ENCODE measurements around the gene APOBEC3G.
"Not testable (repeated sequence)": the region's sequence is repeated elsewhere in the genome, so short reads cannot be mapped to it uniquely, and the experiment has no call there.

The APOBEC3G gene

GRCh38 chr22:39066442-39067276 is 10.4 kb upstream of the APOBEC3G start:
- in situ Hi-C loops (cut with MboI; ENCODE audit: low sequenced_read_pairs) = not testable (repeated sequence)

DNA sequence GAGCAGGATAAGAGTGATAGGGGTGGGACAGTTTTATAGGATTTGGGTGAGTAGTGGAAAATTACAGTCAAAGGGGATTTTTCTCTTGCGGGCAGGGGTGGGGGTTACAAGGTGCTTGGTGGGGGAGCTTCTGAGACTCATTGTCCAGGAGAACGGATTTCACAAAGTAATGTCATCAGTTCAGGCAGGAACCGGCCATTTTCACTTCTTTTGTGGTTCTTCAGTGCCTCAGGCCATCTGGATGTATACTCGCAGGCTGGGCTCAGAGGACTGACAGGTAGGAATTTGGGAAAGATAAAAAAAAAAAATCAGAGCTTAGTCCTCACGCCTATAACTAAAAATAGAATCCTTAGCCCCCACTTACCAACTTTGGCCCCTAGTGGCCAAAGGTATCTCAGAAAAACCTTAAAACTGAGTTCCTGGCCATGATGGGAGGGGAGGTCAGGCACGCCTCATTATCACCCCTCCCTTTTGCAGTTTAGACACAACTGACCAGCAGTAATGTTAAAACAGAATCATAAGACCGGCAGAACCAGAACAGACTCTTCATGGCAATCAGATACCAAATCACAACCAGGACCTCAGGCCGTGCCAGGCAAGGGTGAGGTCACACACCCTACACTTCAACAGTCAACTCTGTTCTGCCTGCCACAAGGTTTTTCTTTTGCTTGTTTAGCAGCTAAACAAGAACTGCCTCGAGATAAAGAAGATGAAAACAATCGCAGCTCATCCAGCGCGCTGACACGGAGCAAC is 8.9 kb upstream of the APOBEC3G start:
- in situ Hi-C loops (cut with MboI; ENCODE audit: low sequenced_read_pairs) = no loop called here

DNA sequence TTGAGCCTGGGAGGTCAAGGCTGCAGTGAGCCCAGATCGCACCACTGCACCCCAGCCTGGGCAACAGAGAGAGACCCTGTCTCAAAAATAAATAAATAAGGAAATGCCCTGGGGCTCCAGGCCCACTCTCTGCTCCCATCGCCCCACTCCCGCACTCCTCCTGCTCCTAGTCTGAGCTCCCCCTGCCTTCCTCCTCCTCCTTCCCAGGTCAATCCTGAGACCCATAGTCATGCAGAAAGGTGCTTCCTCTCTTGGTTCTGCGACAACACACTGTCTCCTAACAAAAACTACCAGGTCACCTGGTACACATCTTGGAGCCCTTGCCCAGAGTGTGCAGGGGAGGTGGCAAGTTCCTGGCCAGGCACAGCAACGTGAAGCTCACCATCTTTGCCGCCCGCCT is 6.9 kb upstream of the APOBEC3G start:
- in situ Hi-C loops (cut with MboI; ENCODE audit: low sequenced_read_pairs) = no loop called here

- in situ Hi-C loops (cut with MboI; ENCODE audit: low sequenced_read_pairs) = not testable (repeated sequence)
These were observed 4.5 kb upstream of the APOBEC3G start for GRCh38 chr22:39072581-39072981.

GRCh38 chr22:39073981-39074380 is 3.1 kb upstream of the APOBEC3G start:
- in situ Hi-C loops (cut with MboI; ENCODE audit: low sequenced_read_pairs) = no loop called here

DNA sequence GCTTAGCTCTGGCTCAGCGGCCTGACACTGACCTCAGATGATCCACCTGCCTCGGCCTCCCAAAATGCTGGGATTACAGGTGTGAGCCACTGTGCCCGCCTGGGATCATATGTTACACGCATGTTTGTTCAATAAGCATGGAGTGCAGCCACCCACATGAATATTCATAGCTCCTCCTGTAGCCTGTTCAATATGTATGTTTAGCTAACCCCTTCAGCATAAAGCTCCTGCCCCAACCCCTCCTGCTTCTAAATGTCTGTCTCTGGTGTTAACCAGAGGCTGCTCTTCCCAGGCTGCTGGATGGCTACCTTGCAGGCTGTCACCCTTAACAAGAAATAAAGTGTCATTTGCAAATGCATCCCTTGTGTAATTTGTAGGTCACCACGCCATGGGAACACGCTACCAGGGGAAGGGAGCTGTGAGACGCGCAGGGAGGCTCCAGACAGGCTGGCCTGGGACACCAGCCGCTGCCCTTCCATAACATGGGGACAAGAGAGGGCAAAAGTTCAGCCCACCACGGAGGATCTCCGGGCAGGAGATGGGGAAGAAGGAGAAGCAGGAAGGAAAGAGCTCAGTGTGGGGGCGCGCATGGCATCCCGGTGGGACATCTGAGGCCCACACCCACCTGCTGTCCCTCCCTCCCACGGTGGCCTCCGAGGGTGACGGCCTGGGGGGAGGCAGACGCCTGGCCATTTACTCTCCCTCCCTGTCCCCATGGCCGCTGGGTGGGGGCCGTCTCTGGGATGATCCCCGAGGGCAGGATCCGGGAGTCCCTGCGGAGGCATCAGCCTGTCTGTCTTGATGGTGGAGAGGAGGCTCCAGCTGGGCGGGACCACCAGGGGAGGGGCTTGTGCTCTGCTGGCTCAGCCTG is 685 bp upstream of the APOBEC3G start:
- in situ Hi-C loops (cut with MboI; ENCODE audit: low sequenced_read_pairs) = not testable (repeated sequence)

DNA sequence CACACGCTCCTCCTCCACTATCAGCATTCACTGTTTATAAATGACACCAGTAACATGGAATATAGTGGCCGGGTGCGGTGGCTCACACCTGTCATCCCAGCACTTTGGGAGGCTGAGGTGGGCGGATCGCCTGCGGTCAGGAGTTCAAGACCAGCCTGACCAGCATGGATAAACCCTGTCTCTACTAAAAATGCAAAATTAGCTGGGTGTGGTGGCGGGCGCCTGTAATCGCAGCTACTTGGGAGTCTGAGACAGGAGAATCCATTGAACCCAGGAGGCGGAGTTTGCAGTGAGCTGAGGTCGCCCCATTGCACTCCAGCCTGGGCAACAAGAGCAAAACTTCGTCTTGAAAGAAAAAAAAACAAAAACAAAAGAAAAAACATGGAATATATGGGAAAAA is 837 bp downstream of the APOBEC3G start:
- in situ Hi-C loops (cut with MboI; ENCODE audit: low sequenced_read_pairs) = not testable (repeated sequence)

GRCh38 chr22:39078329-39078728 is 1.3 kb downstream of the APOBEC3G start:
- in situ Hi-C loops (cut with MboI; ENCODE audit: low sequenced_read_pairs) = no loop called here

GRCh38 chr22:39079054-39079637 is 2.1 kb downstream of the APOBEC3G start:
- in situ Hi-C loops (cut with MboI; ENCODE audit: low sequenced_read_pairs) = not testable (repeated sequence)

DNA sequence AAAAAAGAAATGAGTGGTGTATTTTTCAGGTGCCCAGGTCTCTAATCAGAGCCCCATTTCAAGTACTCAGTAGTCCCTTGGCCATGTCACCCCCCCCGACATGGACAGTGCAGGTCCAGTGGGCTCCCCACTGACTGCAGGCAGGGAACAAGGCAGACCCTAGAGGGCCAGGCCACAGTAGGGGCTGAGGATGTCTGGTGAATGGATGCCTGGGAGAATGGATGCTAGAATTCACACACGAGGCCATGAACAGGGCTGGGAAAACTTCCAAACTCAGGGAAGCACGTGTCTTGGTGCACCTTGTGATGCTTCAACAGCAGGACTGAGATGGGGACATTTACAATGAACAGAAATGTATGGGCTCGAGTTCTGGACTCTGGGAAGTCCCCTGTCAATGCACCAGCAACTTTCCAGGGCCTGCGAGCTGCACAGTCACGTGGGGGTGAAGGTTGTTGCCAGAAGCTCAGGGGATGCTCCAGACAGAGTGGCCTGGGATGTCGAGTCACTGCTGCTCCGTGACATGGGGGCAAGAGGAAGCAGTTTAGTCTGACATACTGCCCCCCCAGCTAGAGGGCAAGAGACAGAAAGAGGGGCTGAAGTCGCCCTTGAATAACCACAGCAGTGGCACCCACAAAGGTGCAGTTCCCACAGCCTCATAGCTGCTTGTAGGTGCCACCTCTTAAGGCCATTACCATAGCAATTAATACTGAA is 3.1 kb downstream of the APOBEC3G start:
- in situ Hi-C loops (cut with MboI; ENCODE audit: low sequenced_read_pairs) = no loop called here

GRCh38 chr22:39081016-39081415 is 3.9 kb downstream of the APOBEC3G start:
- in situ Hi-C loops (cut with MboI; ENCODE audit: low sequenced_read_pairs) = no loop called here

DNA sequence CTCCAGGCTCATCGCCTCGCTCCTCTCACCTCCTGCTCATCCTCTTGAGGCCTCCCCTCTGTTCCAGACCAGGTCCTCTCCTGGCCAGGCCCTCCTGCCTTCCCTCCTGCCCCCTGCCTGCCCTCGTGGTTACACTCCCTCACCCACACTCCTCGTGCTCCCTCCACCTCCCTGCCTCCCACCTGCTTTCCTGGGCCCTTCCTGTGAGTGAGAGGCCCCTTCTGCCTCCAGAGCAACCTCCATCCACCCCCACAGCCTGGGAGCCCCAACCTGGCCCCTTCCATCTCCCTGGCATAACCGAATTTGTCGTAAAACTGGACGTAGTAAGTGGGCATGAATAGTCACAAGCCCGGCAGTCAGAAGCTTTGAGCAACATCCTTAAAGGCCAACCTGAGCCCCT is 4.5 kb downstream of the APOBEC3G start:
- in situ Hi-C loops (cut with MboI; ENCODE audit: low sequenced_read_pairs) = no loop called here

DNA sequence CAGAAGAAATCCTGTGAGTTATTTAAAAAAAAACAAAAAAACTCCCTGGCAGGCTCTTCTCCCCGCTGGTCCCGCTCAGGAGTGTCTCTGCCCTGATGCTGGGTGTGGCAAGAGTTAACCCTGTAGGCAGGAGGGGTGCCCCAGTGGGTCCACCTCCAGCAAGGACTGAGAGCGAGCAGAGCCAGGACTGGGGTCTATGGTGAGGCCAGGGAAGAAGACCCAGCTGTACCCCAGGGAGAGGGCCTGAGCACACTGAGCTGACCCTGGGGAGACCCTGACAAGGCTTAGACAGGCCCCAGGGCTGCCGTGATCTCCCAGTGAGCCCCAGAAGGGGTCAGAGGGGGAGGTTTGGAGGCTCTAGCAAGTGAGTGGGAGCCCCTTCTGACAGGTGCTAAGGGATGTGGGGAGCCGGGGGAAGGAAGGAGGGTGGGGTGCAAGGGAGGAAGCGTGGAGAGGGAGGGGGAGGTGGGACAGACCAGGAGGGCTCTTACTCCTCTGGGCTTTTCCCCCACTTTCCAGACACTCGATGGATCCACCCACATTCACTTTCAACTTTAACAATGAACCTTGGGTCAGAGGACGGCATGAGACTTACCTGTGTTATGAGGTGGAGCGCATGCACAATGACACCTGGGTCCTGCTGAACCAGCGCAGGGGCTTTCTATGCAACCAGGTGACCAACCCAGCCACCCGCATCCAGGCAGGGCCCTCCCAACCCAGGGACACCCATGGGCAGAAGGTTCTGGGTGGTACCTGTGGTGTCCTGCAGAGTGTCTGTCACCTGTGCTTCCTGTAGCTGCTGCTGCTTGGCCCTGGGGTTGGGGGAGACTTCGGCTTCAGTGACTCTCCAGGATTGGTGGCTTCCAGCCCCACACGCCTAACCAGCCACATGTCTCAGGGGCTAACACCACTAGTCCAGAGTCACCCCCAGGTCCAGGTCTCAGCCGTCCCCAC is 6.4 kb downstream of the APOBEC3G start:
- in situ Hi-C loops (cut with MboI; ENCODE audit: low sequenced_read_pairs) = no loop called here

DNA sequence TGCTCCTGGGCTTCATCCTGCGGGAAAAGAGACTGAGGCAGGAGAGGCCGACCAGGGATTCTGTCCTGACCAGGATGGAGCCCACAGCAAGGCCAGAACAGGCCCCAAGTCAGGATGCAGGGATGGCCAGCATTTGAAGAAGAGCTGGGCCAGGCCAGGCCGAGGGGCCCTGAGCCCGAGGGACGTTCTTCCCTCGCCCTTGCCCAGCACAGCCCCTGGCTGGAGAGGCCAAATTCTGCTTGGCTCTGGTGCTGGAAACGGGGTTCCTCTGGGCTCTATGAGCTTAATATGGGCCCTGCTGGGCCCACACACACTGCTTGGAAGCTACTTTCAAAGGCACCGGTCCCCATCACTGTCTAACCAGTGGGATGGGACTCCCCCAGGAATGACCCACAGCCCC is 7.6 kb downstream of the APOBEC3G start:
- in situ Hi-C loops (cut with MboI; ENCODE audit: low sequenced_read_pairs) = no loop called here

GRCh38 chr22:39087098-39087497 is 10.0 kb downstream of the APOBEC3G start:
- in situ Hi-C loops (cut with MboI; ENCODE audit: low sequenced_read_pairs) = no loop called here

- in situ Hi-C loops (cut with MboI; ENCODE audit: low sequenced_read_pairs) = no loop called here
These were observed 11.0 kb downstream of the APOBEC3G start for GRCh38 chr22:39087881-39088684.

GRCh38 chr22:39088685-39089032 is 11.6 kb downstream of the APOBEC3G start:
- in situ Hi-C loops (cut with MboI; ENCODE audit: low sequenced_read_pairs) = no loop called here

GRCh38 chr22:39089928-39090327 is 12.9 kb downstream of the APOBEC3G start:
- in situ Hi-C loops (cut with MboI; ENCODE audit: low sequenced_read_pairs) = no loop called here
